GM12872 (cell line): ENCODE measurements around the gene SMYD4.

ENCODE experiments used
- TF ChIP-seq, protein P1 (sequence below): IDR thresholded peaks from 3 replicates; pipeline ENCODE4 v1.5.1; 2011; ENCODE audit warnings: low read depth, mild to moderate bottlenecking, low read length, moderate library complexity; ENCODE audit not compliant: insufficient read depth

Gene SMYD4

DNA sequence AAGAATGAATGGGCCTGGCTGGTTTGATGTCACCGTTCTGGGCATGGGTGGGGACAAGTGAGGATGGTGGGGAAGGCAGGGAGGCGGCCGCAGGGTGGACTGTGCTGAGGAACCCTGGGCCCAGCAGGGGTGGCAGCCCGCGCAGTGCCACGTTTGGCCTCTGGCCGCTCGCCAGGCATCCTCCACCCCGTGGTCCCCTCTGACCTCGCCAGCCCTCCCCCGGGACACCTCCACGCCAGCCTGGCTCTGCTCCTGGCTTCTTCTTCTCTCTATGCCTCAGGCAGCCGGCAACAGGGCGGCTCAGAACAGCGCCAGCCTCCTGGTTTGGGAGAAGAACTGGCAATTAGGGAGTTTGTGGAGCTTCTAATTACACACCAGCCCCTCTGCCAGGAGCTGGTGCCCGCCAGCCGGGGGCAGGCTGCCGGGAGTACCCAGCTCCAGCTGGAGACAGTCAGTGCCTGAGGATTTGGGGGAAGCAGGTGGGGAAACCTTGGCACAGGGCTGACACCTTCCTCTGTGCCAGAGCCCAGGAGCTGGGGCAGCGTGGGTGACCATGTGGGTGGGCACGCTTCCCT, 74.4 kb downstream of the SMYD4 start:
- TF ChIP-seq, protein P1, sequence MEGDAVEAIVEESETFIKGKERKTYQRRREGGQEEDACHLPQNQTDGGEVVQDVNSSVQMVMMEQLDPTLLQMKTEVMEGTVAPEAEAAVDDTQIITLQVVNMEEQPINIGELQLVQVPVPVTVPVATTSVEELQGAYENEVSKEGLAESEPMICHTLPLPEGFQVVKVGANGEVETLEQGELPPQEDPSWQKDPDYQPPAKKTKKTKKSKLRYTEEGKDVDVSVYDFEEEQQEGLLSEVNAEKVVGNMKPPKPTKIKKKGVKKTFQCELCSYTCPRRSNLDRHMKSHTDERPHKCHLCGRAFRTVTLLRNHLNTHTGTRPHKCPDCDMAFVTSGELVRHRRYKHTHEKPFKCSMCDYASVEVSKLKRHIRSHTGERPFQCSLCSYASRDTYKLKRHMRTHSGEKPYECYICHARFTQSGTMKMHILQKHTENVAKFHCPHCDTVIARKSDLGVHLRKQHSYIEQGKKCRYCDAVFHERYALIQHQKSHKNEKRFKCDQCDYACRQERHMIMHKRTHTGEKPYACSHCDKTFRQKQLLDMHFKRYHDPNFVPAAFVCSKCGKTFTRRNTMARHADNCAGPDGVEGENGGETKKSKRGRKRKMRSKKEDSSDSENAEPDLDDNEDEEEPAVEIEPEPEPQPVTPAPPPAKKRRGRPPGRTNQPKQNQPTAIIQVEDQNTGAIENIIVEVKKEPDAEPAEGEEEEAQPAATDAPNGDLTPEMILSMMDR = no peak

DNA sequence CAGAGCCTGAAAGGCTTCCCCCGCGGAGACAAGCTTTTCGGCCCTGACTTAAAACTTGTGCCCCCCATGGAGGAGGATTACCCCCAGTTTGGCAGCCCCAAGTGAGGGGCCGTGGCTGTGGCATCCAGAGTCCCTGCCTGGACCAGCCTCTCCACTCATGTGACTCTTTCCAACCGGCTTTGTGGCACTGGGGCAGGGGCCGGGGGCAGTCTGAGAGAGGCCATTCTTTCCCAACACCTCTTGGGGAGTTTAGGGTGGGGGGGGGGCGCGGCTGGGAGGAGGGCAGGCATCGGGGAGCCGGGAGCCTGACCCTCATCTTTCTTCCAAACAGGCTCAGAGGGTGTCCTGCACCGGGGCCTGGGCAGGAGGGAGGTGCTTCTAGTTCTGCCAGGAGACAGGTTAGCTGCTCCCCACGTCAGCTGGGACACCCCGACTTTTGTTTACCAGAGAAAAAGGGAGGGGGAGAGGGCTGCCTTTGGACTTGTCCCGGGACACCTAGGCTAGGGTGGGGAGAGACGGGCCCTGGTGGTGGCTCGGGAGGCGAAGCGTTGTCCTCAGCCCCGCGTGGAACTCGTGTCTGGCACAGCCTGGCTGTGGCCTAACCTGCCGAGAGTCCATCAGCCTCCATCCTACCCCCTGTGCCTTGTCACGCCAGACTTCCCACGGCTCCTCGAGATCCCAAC, 75.1 kb downstream of the SMYD4 start:
- TF ChIP-seq, protein P1 = no peak

DNA sequence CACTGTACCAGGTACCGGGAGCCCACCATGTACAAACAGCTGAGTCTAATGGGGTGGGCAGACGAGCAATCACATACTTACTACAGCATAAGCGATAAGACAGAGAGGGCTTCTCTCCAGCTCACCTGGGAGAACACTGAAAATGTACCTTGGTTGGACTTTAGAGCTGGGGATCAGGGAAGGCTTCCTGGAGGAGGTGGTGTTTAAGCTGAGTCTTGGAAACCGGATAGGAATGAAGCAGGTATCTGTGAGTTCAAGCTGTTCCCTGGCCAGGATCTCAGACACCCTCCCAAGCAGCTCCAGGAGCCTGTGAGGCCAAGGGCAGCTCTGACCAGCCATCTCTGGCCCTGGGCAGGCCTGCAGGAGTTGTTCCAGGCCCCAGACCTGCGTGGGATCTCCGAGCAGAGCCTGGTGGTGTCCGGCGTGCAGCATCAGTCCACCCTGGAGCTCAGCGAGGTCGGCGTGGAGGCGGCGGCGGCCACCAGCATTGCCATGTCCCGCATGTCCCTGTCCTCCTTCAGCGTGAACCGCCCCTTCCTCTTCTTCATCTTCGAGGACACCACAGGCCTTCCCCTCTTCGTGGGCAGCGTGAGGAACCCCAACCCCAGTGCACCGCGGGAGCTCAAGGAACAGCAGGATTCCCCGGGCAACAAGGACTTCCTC, 75.8 kb downstream of the SMYD4 start:
- TF ChIP-seq, protein P1 = no peak

DNA sequence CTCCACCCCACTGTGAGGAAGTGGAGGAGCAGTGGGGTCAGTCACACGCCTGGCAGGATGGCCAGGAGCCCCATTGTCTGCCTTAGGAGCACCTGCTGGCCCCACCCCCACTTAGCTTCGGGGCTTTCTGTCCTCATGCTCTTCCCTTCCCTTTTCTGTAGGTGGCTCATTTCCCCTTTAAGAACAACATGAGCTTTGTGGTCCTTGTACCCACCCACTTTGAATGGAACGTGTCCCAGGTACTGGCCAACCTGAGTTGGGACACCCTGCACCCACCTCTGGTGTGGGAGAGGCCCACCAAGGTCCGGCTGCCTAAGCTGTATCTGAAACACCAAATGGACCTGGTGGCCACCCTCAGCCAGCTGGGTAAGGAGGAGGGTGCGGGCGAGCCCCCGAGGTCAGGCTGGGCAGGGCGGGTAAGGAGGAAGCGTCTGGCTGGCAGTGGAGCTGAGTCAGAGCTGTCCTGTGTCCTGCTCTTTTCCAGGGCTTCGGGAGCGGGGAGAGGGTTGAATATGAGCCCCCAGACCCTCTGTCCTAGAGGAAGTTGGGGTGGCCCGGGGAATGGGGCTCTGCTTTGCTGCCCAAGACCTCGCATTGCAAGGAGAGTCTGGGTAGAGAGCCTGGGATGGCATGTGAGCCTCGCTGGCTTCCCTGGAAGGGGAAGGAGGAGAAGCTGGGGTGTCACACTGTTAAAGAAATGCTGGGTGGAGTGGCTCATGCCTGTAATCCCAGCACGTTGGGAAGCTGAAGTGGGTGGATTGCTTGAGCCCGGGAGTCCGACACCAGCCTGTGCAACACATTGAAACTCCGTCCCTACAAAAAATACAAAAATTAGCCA, 77.1 kb downstream of the SMYD4 start:
- TF ChIP-seq, protein P1 = no peak

DNA sequence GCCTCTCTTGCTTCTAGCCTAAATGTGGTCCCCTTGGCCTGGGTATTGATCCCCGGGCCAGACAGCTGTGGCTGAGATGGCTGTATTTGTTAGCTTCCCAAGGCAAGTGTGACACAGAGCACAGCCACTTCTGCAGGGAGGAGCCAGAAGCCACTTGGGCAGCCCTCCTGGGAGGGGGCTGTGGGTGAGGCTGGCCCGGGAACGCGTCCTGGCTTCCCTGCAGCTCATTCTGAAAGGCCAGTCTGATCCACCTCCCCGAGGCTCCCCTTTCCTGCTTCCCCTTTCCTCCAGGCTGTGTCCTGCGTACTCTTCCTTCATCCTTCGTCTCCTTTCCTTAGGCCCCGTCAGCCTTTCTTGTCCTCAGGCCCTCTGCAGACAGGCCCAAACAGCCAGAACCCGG, 79.1 kb downstream of the SMYD4 start:
- TF ChIP-seq, protein P1 = no peak

DNA sequence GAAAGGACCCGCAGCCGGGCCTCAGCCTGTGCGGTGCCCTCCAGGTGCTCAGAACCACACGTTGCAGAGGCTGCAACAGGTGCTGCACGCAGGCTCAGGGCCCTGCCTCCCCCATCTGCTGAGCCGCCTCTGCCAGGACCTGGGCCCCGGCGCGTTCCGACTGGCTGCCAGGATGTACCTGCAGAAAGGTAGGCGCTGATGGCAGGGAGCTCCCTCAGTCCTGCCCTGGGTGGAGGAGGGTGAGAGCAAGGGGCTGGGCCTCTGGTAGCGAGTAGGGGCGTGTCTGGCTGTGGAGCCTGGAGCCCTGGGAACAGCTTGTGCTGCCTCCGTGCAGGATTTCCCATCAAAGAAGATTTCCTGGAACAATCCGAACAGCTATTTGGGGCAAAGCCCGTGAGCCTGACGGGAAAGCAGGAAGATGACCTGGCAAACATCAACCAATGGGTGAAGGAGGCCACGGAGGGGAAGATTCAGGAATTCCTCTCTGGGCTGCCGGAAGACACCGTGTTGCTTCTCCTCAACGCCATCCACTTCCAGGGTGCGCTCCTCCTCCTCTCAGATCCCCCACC, 82.6 kb downstream of the SMYD4 start:
- TF ChIP-seq, protein P1 = no peak
